DOHH2 (cell line): ENCODE measurements around the gene GATB.

Experiments used
- H3F3A ChIP-seq: fragments of 200-600 bp; sonication (generic), shearing (Covaris generic); 2 replicates; pipeline ENCODE4 v1.6.0; 2016; ENCODE audit warnings: antibody characterized with exemption, mild to moderate bottlenecking; ENCODE audit not compliant: control insufficient read depth, insufficient read depth
- H3K27ac ChIP-seq: fragments of 200-600 bp; sonication (generic); 2 replicates; pipeline ENCODE4 v1.5.1; 2014; ENCODE audit warnings: low read depth, mild to moderate bottlenecking, low read length, moderate library complexity
- H3K27me3 ChIP-seq: fragments of 200-600 bp; sonication (generic); 2 replicates; pipeline ENCODE4 v1.6.1; 2014; ENCODE audit warnings: mild to moderate bottlenecking, low read length, mixed read lengths; ENCODE audit not compliant: control insufficient read depth
- H3K36me3 ChIP-seq: fragments of 200-600 bp; sonication (generic); 2 replicates; pipeline ENCODE4 v1.6.1; 2014; ENCODE audit warnings: mild to moderate bottlenecking, low read length, moderate library complexity, mixed read lengths; ENCODE audit not compliant: control insufficient read depth
- H3K4me1 ChIP-seq: fragments of 200-600 bp; sonication (generic); 2 replicates; pipeline ENCODE4 v1.6.1; 2014; ENCODE audit warnings: mild to moderate bottlenecking, low read length, mixed read lengths; ENCODE audit not compliant: control insufficient read depth
- H3K4me2 ChIP-seq: fragments of 200-600 bp; sonication (generic); 2 replicates; pipeline ENCODE4 v1.6.0; 2014; ENCODE audit warnings: mild to moderate bottlenecking, low read length, moderate library complexity
- H3K4me3 ChIP-seq: fragments of 200-600 bp; sonication (generic); 2 replicates; pipeline ENCODE4 v1.5.1; 2014; ENCODE audit warnings: mild to moderate bottlenecking, low read length, mixed read lengths
- H3K79me2 ChIP-seq: fragments of 200-600 bp; sonication (generic); 2 replicates; pipeline ENCODE4 v1.6.1; 2014; ENCODE audit warnings: mild to moderate bottlenecking, low read length, mixed read lengths; ENCODE audit not compliant: control insufficient read depth
- H3K9me2 ChIP-seq: fragments of 200-600 bp; sonication (generic); replicated peaks from 2 replicates; pipeline ENCODE4 v1.6.1; 2014; ENCODE audit warnings: mild to moderate bottlenecking, low read length, mixed read lengths; ENCODE audit not compliant: control insufficient read depth
- H3K9me3 ChIP-seq: fragments of 200-600 bp; sonication (generic); 2 replicates; pipeline ENCODE4 v1.6.1; 2014; ENCODE audit warnings: antibody characterized with exemption, low read length, mixed read lengths; ENCODE audit not compliant: control insufficient read depth, insufficient read depth
- H4K20me1 ChIP-seq: fragments of 200-600 bp; sonication (generic); 2 replicates; pipeline ENCODE4 v1.6.0; 2014; ENCODE audit warnings: low read depth, mild to moderate bottlenecking, antibody characterized with exemption, low read length, moderate library complexity; ENCODE audit not compliant: control insufficient read depth, insufficient read depth
- EZH2phosphoT487 ChIP-seq: fragments of 200-600 bp; sonication (generic); IDR thresholded peaks from 2 replicates; pipeline ENCODE4 v1.6.1; 2017; ENCODE audit warnings: borderline replicate concordance, mild to moderate bottlenecking, antibody characterized with exemption, low read length, moderate library complexity, mixed read lengths
- TF ChIP-seq, protein P1 (sequence below): fragments of 200-600 bp; sonication (generic); IDR thresholded peaks from one replicate; pipeline ENCODE4 v1.5.1; 2014; ENCODE audit warnings: antibody characterized with exemption, mild to moderate bottlenecking, low read depth, low read length; ENCODE audit not compliant: poor library complexity, severe bottlenecking

GATB gene

DNA sequence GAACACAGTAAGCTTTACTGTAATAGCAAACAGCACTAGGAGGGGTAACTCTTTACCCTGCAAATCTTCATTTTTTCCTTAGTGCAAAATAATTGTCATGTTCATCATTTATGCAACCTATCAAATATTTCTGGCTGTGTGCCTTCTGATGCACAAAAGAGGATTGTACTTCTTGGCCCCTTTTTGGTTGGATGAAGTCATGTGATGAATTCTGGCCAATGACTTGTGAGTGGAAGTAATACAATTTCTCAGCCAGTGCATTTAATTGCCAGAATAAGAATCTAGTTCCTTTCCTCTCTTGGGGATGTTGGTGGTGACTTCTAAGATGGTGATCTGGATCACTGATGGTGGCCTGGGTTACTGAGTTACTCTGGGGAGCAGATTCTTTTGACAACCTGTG lies 37.0 kb upstream of the GATB start:
- Histone ChIP-seq H3K27ac (no peak overlapping the region), H3K9me2 (no peaks in the 10 kb centered on the region), H3K79me2 (no peaks in the 10 kb centered on the region), H4K20me1 (no peaks in the 10 kb centered on the region), H3K9me3 (no peaks in the 10 kb centered on the region), H3K27me3 (no peaks in the 10 kb centered on the region), H3K4me2 (no peak overlapping the region), H3F3A (no peaks in the 10 kb centered on the region), H3K4me1 (no peaks in the 10 kb centered on the region), H3K4me3 (no peak overlapping the region), H3K36me3 (no peaks in the 10 kb centered on the region)
- TF ChIP-seq, protein P1, sequence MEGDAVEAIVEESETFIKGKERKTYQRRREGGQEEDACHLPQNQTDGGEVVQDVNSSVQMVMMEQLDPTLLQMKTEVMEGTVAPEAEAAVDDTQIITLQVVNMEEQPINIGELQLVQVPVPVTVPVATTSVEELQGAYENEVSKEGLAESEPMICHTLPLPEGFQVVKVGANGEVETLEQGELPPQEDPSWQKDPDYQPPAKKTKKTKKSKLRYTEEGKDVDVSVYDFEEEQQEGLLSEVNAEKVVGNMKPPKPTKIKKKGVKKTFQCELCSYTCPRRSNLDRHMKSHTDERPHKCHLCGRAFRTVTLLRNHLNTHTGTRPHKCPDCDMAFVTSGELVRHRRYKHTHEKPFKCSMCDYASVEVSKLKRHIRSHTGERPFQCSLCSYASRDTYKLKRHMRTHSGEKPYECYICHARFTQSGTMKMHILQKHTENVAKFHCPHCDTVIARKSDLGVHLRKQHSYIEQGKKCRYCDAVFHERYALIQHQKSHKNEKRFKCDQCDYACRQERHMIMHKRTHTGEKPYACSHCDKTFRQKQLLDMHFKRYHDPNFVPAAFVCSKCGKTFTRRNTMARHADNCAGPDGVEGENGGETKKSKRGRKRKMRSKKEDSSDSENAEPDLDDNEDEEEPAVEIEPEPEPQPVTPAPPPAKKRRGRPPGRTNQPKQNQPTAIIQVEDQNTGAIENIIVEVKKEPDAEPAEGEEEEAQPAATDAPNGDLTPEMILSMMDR = no peak
- TF ChIP-seq EZH2phosphoT487 = no peak

DNA sequence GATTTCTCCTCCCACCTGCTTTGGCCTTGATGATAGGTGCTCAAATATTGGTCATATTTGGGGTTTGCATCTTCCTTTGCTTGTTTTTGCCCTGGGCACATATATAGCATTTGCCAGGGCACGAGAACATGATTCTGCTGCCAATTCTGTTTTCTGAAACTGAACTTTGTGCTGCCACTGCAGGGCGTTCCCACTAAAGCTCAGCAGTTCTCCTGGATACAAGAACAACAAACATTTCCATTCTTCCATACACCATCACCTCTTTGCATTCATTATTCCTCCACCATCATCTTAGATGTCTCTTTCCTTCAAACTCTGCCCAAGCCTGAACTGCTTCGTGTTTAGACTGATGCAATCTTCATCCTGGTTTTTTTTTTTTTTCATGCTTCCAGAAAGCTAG lies 36.3 kb upstream of the GATB start:
- no peaks in the 10 kb centered on the region for H3K27me3 ChIP-seq
- TF ChIP-seq, protein P1 = no peak
- TF ChIP-seq EZH2phosphoT487 = no peak
- H3K27ac ChIP-seq = no peak overlapping the region
- H3K9me2 ChIP-seq = no peaks in the 10 kb centered on the region
- no peaks in the 10 kb centered on the region for H3K79me2 ChIP-seq
- no peaks in the 10 kb centered on the region for H3K36me3 ChIP-seq
- H3F3A ChIP-seq = no peaks in the 10 kb centered on the region
- no peak overlapping the region for H3K4me3 ChIP-seq
- H4K20me1 ChIP-seq = no peaks in the 10 kb centered on the region
- no peak overlapping the region for H3K4me2 ChIP-seq
- H3K9me3 ChIP-seq = no peaks in the 10 kb centered on the region
- H3K4me1 ChIP-seq = no peaks in the 10 kb centered on the region

DNA sequence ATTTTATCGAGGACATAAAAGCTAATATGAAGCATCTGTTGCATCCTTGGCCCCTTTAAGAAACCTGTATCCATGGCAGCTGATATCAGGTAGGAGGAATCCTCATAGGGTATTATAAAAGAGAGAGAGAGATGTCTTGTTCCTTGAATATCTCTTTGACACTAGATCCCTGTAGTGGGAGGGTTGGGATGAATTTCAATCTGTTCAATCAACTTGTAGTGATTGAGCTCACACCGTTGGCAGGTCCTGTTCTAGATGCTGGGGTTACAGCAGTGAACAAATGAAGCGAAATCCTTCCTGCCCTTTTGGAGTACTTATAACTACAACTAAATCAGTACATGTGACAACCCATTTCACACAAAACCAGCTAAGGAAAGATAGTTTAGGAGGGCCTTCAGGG lies 35.3 kb upstream of the GATB start:
- no peaks in the 10 kb centered on the region for H3F3A ChIP-seq
- no peak for TF ChIP-seq EZH2phosphoT487
- TF ChIP-seq, protein P1 = no peak
- no peaks in the 10 kb centered on the region for H3K9me3 ChIP-seq

DNA sequence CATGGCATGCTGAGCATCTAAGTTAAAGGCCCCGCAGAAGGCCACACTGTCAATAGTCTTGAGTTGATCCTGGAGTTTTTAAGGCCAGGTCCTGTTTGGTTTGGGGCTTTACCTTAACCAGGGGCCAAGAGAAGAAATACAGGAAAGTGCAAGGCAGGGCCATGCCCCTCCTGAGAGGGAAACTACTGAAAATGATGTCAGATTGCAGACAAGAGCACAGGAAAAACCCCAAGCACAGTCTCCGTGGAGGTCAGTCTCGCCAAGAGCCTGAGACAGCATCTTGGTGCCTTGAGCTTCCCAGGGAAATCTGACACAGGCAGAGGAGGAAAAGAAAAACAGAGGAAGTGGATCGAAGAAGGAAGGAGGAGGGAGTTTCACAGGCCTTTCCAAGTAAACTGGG lies 32.2 kb upstream of the GATB start:
- no peaks in the 10 kb centered on the region for H3K9me2 ChIP-seq
- no peaks in the 10 kb centered on the region for H3K79me2 ChIP-seq
- H3F3A ChIP-seq = no peaks in the 10 kb centered on the region
- no peaks in the 10 kb centered on the region for H3K36me3 ChIP-seq
- no peak overlapping the region for H3K27ac ChIP-seq
- TF ChIP-seq, protein P1 = no peak
- TF ChIP-seq EZH2phosphoT487 = no peak
- no peaks in the 10 kb centered on the region for H4K20me1 ChIP-seq
- no peak overlapping the region for H3K4me2 ChIP-seq
- no peaks in the 10 kb centered on the region for H3K9me3 ChIP-seq
- no peak overlapping the region for H3K4me3 ChIP-seq
- no peaks in the 10 kb centered on the region for H3K4me1 ChIP-seq
- H3K27me3 ChIP-seq = no peaks in the 10 kb centered on the region

More for the DNA sequence above, 35.3 kb upstream of the GATB start:
- Histone ChIP-seq H3K36me3 (no peaks in the 10 kb centered on the region), H3K4me2 (no peak overlapping the region), H3K27me3 (no peaks in the 10 kb centered on the region), H3K9me2 (no peaks in the 10 kb centered on the region), H4K20me1 (no peaks in the 10 kb centered on the region), H3K27ac (no peak overlapping the region), H3K79me2 (no peaks in the 10 kb centered on the region), H3K4me3 (no peak overlapping the region), H3K4me1 (no peaks in the 10 kb centered on the region)
